ENCODE measurements around the gene ERP27. TPM values are rescaled to one million over a fixed set of nuclear protein-coding genes. Genes with fewer than 3 reads are reported as not detected.

ERP27 gene
- total and polyA plus RNA-seq, 2 of the 8 experiments (the other 6 are each of a cell fraction or from before 2014, with no cell fraction given) = not detected

DNA sequence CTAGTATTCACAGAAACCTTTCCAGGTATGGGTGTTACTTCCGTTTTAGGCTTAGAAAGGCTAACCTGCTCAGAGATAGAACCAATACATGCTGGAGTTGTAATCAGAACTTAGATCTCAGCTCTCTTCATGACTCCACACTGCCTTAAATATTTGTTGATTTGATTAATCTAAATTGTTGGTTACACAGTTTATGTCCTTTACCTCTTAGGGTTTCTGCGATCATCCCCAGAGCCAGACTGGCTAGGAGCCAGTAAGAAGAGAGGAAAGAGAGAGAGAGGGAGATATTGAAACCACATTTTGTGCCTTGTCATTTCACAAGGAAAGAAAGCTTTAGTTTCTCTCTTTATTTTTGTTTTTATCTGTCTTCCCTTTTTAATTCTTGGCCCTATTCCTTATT, 35.9 kb downstream of the ERP27 start (continued):
- TF ChIP-seq, protein P1, sequence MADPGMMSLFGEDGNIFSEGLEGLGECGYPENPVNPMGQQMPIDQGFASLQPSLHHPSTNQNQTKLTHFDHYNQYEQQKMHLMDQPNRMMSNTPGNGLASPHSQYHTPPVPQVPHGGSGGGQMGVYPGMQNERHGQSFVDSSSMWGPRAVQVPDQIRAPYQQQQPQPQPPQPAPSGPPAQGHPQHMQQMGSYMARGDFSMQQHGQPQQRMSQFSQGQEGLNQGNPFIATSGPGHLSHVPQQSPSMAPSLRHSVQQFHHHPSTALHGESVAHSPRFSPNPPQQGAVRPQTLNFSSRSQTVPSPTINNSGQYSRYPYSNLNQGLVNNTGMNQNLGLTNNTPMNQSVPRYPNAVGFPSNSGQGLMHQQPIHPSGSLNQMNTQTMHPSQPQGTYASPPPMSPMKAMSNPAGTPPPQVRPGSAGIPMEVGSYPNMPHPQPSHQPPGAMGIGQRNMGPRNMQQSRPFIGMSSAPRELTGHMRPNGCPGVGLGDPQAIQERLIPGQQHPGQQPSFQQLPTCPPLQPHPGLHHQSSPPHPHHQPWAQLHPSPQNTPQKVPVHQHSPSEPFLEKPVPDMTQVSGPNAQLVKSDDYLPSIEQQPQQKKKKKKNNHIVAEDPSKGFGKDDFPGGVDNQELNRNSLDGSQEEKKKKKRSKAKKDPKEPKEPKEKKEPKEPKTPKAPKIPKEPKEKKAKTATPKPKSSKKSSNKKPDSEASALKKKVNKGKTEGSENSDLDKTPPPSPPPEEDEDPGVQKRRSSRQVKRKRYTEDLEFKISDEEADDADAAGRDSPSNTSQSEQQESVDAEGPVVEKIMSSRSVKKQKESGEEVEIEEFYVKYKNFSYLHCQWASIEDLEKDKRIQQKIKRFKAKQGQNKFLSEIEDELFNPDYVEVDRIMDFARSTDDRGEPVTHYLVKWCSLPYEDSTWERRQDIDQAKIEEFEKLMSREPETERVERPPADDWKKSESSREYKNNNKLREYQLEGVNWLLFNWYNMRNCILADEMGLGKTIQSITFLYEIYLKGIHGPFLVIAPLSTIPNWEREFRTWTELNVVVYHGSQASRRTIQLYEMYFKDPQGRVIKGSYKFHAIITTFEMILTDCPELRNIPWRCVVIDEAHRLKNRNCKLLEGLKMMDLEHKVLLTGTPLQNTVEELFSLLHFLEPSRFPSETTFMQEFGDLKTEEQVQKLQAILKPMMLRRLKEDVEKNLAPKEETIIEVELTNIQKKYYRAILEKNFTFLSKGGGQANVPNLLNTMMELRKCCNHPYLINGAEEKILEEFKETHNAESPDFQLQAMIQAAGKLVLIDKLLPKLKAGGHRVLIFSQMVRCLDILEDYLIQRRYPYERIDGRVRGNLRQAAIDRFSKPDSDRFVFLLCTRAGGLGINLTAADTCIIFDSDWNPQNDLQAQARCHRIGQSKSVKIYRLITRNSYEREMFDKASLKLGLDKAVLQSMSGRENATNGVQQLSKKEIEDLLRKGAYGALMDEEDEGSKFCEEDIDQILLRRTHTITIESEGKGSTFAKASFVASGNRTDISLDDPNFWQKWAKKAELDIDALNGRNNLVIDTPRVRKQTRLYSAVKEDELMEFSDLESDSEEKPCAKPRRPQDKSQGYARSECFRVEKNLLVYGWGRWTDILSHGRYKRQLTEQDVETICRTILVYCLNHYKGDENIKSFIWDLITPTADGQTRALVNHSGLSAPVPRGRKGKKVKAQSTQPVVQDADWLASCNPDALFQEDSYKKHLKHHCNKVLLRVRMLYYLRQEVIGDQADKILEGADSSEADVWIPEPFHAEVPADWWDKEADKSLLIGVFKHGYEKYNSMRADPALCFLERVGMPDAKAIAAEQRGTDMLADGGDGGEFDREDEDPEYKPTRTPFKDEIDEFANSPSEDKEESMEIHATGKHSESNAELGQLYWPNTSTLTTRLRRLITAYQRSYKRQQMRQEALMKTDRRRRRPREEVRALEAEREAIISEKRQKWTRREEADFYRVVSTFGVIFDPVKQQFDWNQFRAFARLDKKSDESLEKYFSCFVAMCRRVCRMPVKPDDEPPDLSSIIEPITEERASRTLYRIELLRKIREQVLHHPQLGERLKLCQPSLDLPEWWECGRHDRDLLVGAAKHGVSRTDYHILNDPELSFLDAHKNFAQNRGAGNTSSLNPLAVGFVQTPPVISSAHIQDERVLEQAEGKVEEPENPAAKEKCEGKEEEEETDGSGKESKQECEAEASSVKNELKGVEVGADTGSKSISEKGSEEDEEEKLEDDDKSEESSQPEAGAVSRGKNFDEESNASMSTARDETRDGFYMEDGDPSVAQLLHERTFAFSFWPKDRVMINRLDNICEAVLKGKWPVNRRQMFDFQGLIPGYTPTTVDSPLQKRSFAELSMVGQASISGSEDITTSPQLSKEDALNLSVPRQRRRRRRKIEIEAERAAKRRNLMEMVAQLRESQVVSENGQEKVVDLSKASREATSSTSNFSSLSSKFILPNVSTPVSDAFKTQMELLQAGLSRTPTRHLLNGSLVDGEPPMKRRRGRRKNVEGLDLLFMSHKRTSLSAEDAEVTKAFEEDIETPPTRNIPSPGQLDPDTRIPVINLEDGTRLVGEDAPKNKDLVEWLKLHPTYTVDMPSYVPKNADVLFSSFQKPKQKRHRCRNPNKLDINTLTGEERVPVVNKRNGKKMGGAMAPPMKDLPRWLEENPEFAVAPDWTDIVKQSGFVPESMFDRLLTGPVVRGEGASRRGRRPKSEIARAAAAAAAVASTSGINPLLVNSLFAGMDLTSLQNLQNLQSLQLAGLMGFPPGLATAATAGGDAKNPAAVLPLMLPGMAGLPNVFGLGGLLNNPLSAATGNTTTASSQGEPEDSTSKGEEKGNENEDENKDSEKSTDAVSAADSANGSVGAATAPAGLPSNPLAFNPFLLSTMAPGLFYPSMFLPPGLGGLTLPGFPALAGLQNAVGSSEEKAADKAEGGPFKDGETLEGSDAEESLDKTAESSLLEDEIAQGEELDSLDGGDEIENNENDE (IDR thresholded peaks at IDR 0.05; ENCODE audit: insufficient replicate concordance, low read length) = no peak
- TF ChIP-seq SP2 (IDR thresholded peaks at IDR 0.05; ENCODE audit: low read length) (no peak), TBP (IDR thresholded peaks at IDR 0.05; ENCODE audit: low read depth, low read length) (no peak), POU5F1 (IDR thresholded peaks at IDR 0.05; ENCODE audit: low read depth, low read length) (no peak), TEAD4 (IDR thresholded peaks at IDR 0.05; ENCODE audit: low read depth, low read length) (no peak), SIN3A (conservative IDR thresholded peaks at IDR 0.05 in 1 of 2, IDR thresholded peaks at IDR 0.05 in 1 of 2; ENCODE audit: low read depth in 1 of 2, low read length in 2 of 2) (no peak), ZNF274 (IDR thresholded peaks at IDR 0.05; ENCODE audit: borderline replicate concordance, extremely low read depth, low read length) (no peak)
- TF ChIP-seq, protein P2, sequence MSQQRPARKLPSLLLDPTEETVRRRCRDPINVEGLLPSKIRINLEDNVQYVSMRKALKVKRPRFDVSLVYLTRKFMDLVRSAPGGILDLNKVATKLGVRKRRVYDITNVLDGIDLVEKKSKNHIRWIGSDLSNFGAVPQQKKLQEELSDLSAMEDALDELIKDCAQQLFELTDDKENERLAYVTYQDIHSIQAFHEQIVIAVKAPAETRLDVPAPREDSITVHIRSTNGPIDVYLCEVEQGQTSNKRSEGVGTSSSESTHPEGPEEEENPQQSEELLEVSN (IDR thresholded peaks at IDR 0.05) = no peak

All from H1 (cell line).